ENCODE data around the gene GLRX2.
"Not testable (repeated sequence)": the region's sequence is repeated elsewhere in the genome, so short reads cannot be mapped to it uniquely, and the experiment has no call there.

Gene GLRX2

GRCh38 chr1:193104907-193105820, at the start of gene GLRX2:
Gene GLRX2, minus strand, starts transcription at chr1:193105414. Its CDS starts 32 bp downstream, at chr1:193105382.
- DNase-seq, result peak; percentile 59

- DNase-seq, result no peak
These were observed 39.8 kb upstream of the GLRX2 start for GRCh38 chr1:193144999-193145398.

DNA sequence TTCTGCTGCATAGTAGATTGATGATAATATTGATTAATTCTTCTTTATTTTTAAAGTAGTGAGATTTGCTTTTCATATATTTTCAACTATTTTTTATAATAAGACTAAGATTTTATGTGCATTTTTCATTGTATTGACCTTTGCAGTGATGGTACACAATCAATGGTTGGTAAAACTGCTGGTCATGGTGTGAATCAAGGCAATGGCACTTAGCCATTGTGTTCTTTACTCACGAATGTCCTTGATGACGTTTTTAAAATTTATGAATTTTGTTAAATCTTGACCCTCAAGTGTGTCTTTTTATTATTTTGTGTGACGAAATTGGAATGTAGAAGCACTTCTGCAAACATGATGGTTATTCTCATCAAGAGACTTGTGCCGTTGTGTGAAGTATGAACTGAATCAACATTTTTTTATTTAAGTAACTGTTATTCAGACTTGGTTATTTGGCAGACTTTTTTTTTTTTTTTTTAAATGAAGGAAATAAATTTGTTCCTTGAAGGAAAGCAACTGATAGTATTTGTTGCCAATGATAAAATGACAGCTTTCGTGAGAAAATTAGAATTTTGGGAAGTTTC, 39.2 kb upstream of the GLRX2 start:
- no peak for DNase-seq

GRCh38 chr1:193143285-193143684, 38.1 kb upstream of the GLRX2 start:
- DNase-seq, result no peak

DNA sequence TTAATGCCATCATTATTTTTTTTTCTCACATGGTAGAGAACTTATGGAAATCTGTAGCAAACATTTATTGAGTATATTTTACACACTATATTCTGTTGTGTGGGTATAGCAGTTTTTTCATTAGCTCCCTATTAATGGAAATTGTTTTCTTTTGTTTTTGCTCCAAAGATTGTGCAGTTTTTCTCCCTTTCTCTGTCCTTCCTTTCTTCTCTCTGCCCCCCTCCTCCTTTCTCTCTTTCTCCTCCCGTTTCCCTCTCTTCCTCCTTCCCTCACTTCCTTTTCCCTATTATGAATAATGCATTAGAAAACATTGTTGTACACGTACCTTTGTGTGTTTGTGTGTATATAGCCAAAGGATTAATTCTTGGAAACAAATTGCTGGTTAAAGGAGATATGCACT, 37.2 kb upstream of the GLRX2 start:
- DNase-seq, result no peak

- no peak for DNase-seq
These were observed 36.6 kb upstream of the GLRX2 start for GRCh38 chr1:193141804-193142203.

DNA sequence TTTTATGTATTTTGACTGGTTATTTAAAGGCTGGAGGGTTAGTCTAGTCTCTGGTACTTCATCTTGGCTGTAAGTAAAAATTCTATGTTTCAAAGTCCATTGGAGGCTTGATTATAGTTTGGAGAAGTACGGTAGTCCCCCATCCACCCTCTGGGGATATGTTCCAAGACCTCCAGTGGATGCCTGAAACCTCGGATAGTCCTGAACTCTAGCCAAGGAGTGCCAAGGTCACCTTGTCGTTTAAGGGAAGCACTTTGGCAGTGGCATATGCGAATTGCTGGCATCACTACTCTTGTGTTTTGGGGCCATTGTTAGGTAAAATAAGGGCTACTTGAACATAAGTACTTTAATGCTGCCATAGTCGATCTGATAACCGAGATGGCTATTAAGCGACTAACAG, 35.0 kb upstream of the GLRX2 start:
- no peak for DNase-seq

GRCh38 chr1:193131266-193131860, 26.1 kb upstream of the GLRX2 start:
- no peak for DNase-seq

- no peak for DNase-seq
These were observed 20.2 kb upstream of the GLRX2 start for GRCh38 chr1:193125369-193125768.

GRCh38 chr1:193123751-193124150, 18.5 kb upstream of the GLRX2 start:
- no peak for DNase-seq

GRCh38 chr1:193121616-193122593, 16.7 kb upstream of the GLRX2 start, which contains the start of gene CDC73:
Gene CDC73, plus strand, starts transcription at chr1:193122031. Its CDS starts 170 bp downstream, at chr1:193122201.
- peak; percentile 99 for DNase-seq

DNA sequence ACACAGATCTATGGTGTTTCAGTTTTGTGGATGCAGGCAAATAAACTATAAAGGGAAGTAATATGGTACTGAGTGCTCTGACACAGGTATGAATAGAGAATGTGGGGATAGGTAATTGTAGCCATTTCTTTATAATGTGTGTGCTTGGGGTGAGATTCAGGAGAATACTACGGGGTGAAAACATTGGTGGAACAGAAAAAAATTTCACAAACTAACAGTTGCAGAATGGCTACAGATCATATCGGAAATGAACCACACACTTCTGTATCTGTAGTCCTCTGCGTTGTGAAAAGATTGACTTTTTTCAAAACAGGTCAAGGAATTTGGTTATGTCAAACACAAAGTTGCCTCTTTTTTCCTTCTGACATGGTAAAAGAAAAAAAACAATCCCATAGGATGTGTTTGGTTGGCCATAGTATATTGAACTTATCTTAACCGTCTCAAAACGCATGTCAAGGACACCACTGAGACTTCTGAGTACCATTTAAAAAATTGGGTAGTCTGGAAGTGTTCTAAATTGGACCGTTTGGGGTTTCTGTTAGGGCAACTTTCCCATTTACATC, 15.5 kb upstream of the GLRX2 start:
- no peak for DNase-seq

- no peak for DNase-seq
These were observed 13.9 kb upstream of the GLRX2 start for GRCh38 chr1:193118803-193119730.

- no peak for DNase-seq
These were observed 13.0 kb upstream of the GLRX2 start for GRCh38 chr1:193118194-193118593.

- not testable (repeated sequence) for DNase-seq
These were observed 12.0 kb upstream of the GLRX2 start for GRCh38 chr1:193117167-193117566.

DNA sequence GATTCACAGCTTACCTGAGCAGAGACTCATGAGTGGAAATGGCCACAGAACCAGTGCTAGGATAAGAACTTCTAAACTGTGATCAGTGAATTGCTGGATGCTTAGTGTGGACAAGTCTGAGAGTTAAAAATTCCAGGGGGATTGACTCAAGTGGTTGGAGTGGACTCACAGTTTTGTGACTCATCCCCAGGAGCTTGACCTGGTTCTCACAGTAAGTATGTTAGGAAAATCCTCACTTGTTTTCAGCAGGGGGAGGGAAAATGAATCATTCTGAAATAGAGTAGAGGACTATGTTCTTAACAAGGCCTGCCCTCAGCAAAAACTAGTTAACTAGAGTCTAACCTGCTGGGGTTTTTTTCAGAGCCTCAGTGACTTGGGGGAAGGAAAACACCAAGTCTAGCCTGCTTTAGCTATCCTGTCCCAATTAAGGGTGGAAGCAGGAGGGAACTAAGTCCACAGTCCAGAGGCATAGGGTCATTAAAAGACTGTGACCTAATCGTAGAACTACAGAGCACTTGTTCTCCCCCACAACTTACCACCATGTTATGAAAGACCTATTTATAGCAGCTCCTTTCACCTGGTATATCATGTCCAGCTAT, 10.5 kb upstream of the GLRX2 start:
- DNase-seq, result no peak

DNA sequence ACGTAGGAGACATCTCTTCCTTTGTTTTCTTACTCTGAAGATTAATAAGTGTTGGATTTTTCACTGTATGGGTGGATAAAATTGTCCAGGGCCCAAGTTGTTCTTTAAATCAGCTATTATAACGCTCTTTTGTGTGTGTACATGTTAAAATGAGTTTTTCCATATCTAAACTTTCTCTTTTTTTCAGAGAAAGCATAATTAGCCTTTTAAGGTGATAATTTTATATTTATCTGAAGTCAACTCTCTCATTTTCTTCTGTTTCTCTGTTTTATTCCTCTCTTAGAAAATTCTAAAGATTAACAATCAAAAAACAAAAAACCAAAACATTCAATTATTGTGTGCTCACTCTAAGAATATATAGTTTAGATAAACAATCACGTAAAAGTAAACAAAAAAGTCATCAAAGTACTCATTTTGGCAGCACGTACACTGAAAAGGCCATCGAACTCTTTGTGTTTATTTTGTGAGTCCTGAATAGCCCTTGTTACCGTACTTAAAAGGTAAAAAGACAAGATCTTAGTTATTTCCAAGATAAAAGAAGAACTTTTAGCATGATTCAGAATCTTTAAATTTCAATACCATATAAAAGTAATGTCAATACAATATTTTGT, 9.4 kb upstream of the GLRX2 start:
- DNase-seq, result no peak

- DNase-seq, result no peak
These were observed 8.7 kb upstream of the GLRX2 start for GRCh38 chr1:193113992-193114332.

DNA sequence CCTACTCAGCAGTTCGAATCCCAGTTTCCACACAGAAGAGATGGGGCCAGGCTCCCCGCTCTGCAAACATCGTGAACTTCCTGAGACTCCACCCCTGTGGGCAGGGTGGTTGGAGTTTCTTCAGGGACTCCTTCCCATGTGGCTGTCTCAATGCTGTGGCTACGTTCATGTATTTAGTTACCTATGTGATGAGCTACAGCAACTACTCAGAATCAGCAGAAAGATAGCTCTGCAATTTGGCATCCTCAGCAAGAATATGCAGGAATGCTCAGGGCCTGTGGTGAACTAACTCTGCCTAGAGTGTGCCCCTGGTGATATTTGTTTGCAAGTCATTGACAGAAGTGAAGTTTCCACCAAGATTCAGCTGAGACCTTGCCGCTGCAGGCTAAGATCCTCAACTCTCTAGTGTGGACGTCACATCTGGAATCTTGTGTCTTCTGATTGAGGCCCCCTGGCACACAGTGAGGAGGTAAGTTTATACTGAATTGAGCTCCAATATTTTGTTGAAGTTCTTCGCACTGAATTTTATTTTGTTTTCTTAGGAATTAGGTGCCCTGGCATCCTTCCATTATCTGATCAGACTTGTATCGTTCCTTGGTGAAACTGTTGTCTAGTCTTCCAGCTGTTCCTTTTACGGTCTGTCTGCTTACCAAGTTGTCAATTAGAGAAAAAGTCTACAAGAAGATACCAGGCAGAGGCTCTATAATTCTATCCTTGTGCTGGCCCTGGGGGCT, 8.2 kb upstream of the GLRX2 start:
- no peak for DNase-seq

GRCh38 chr1:193111641-193112090, 6.5 kb upstream of the GLRX2 start:
- no peak for DNase-seq

Data from activated gamma-delta T cell treated with Interleukin-2 at 50 U/mL for 16 hours (primary cell).